Nucleus accumbens (tissue), 56 donors: Measurements from ENCODE around the gene MKRN1.
A peak's percentile ranks its signal among the peaks of the same experiment; 100 is the strongest.
"Not testable (repeated sequence)": the region's sequence is repeated elsewhere in the genome, so short reads cannot be mapped to it uniquely, and the experiment has no call there.

Source experiments
- DNase-seq, 56 donors: peaks; one replicate each; lab custom pipeline; 2025; lab: John Stamatoyannopoulos, UW

The MKRN1 gene, protein sequence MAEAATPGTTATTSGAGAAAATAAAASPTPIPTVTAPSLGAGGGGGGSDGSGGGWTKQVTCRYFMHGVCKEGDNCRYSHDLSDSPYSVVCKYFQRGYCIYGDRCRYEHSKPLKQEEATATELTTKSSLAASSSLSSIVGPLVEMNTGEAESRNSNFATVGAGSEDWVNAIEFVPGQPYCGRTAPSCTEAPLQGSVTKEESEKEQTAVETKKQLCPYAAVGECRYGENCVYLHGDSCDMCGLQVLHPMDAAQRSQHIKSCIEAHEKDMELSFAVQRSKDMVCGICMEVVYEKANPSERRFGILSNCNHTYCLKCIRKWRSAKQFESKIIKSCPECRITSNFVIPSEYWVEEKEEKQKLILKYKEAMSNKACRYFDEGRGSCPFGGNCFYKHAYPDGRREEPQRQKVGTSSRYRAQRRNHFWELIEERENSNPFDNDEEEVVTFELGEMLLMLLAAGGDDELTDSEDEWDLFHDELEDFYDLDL

GRCh38 chr7:140479062-140479738 is at the start of gene MKRN1:
Gene MKRN1 (minus strand): TSS chr7:140479505. CDS start chr7:140479344, 161 bp downstream.
- peak; percentile 38 to 97 (median 92) for DNase-seq

DNA sequence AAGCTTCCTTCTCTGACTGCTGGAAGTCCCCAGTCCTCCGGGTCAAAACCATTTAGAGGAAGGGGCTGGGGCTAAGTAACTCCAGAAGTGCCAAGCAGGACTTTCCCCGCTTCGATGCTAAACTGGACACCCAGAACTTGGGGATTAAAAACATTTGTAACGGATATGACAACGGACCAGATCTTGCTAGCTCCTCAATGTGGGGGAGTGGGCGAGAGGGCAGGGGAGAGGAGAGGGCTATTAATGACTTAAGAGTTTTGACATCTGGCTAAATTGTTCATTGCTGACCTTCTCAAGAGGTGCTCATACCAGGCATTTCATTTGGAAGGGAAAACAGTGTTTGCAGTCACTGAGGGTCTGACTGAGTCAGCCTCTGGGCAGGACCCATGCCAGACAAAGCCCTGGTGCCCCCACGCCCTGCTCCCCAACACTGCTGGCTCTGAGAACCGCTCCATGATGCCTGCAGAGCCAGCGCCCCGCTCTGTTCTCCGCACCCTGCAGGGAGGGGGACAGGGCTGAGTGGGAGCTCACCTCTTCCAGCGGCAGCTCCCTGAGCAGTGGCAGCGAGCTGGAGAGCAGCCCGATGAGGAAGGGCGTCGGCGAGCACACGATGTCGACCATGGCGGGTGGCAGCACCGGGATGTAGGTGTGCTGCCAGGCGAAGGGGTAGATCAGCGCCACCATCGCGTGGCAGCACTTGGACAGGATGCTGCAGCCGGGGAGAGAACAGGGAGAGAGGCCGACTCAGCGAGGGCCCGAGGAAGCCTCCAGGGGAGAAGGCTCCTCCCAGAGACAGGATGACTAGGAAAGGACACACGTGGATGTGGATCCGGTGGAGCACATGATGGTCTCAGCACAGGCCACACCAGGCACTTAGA is 47.7 kb upstream of the MKRN1 start:
- no peak for DNase-seq

GRCh38 chr7:140526214-140526613 is 46.9 kb upstream of the MKRN1 start:
- DNase-seq = no peak

- no peak for DNase-seq
These were observed 46.4 kb upstream of the MKRN1 start for GRCh38 chr7:140525743-140526142.

GRCh38 chr7:140521421-140521820 is 42.1 kb upstream of the MKRN1 start:
- no peak for DNase-seq

GRCh38 chr7:140519007-140519399 is 39.7 kb upstream of the MKRN1 start:
- no peak for DNase-seq

DNA sequence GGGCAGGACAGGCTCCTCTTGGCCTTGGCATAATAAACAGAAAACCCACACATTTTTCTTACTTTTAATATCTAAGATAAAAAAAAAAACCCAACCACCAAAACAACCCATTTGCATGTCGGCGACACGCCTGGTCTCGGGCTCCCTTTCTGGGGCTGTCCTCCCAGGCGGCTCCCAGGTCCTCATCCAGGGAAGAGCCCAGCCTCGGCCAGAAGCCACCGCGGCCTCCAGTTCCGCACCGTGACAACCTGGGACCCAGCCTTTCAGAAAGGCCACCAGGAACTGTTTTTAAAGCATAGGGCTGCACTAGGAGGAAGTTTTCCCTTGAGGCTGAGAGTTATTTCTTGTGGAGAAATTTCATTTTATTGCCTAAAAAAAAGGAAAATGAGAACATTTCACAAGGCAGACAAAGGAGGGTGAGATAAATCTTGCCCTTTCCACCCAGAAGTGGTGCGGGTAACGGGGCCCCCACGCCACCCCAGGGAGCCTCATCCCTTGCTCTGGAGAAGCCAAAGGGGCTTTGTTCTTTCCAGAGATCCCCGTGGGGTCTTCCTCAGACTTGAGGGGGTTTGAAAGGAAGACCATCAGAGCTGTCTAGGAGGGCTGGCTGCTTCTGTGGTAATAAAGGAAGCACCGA is 39.2 kb upstream of the MKRN1 start:
- no peak for DNase-seq

- peak in 54 of 56 donors; percentile 2 to 91 (median 66) for DNase-seq
These were observed 38.5 kb upstream of the MKRN1 start for GRCh38 chr7:140517546-140518369.

DNA sequence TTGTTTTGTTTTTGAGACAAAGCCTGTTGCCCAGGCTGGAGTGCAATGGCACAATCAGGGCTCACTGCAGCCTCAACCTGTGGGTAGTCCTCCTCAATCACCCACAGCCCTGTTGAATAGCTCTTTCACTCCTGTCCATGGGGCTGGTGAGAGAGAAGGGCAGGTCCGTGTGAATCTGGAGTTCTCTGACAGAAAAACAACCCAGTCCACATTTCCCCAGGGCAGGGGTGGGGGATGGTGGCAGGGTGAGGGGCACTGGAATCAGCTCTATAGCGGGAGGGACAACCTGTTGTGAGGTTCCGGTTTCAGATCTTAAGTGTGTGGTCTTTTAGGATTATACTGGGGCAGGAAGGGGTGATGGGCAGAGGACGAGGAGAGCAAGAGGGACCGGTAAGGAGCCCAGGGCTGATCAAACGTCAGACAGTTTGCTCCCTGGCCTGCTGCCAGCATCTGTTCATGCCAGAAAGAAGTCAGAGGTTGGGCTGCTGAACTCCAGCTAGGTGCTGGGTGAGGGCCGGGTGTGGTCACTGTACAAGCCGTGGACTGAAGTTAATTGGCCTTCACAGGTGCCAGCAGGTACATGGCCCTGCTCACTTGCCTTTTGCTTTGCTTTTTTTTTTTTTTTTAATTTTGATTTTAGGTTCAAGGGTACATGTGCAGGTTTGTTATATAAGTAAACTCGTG is 33.2 kb upstream of the MKRN1 start:
- no peak for DNase-seq

DNA sequence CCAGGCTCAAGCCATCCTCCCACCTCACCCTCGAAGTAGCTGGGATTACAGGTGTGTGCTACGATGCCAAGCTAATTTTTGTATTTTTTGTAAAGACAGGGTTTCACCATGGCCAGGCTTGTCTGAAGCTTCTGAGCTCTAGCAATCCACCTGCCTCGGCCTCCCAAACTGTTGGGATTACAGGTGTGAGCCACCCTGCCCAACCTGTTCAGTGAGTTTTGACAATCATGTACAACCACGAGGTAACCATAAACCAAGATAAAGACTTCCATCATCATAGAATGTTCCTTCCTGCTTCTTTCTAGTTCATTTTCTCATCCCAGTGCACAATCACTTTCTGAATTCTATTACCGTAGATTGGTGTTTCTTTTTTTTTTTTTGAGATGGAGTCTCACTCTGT is 30.5 kb upstream of the MKRN1 start:
- DNase-seq = no peak

DNA sequence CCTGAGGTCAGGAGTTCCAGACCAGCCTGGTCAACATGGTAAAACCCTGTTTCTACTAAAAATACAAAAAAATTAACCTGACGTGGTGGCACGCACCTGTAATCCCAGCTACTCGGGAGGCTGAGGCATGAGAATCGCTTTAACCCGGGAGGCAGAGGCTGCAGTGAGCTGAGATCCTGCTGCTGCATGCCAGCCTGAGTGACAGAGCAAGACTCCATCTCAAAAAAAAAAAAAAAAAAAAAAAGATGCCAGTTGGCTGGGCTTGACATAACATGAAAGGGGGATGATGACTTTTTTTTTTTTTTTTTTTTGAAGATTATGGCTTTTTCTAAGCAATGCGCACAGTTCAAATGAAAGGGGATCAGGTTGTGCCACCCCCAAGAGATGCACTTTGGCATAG is 28.3 kb upstream of the MKRN1 start:
- DNase-seq = not testable (repeated sequence)

DNA sequence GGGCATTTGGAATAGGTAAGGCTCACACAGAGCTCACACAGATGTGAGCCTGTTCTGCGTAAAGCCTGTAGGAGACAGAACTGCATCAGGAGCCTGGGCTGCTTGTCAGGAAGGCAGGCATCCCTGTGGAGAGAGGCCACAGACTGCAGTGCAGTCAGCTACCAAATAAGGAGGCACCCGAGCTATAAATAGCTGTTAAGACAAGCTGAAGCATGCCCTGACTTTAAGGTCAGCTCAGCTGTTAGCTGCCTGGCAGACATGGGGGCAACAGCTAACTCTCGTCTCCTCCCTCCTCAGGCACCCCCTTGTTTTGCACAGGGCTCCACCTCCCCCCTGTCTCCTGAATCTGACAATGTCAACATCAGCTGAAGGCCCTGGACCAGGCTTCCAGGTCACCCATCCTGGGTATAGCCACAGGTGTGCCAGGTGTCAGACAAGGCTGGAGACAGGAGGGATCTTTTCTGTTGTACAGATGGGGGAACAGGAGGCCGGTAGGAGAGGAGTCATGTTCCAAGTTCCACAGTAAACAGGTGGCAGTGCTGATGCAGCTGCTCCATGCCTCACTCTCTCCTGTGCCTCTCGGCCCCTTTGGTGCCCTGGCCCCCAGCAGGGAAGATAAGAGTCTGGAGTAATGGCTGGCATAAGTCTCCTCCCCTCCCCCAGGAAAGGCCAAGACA is 27.6 kb upstream of the MKRN1 start:
- no peak for DNase-seq

DNA sequence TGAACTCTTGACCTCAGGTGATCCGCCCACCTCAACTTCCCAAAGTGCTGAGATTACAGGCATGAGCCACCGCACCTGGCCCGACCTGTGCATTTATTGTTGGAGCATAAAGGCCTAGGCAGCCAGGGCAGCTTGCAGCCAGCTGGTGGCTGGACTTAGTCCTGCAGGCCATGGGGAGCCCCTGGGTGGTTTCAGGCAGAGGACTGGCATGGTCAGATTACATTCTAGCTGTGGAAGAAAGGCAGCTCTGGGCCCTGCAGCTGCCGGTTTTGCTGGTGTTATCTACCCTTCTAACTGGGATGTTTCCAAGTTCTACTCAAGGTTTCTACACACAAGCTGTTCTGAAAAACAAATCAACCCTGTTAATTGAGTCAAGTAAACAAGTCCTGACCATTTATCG is 22.7 kb upstream of the MKRN1 start:
- no peak for DNase-seq

DNA sequence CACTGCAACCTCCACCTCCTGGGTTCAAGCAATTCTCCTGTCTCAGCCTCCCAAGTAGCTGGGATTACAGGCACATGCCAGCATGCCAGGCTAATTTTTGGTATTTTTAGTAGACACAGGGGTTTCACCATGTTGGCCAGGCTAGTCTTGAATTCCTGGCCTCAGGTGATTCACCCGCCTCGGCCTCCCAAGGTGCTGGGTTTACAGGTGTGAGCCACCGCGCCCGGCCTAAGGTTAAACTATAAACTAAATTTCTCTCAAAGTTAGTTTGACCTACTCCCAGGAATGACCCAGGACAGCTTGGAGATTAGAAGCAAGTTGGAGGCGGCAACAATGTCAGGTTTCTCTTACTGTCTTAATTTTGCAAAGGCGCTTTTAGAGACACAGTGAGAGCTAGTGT is 18.5 kb upstream of the MKRN1 start:
- not testable (repeated sequence) for DNase-seq

GRCh38 chr7:140497241-140497769 is 18.0 kb upstream of the MKRN1 start:
- DNase-seq = no peak

DNA sequence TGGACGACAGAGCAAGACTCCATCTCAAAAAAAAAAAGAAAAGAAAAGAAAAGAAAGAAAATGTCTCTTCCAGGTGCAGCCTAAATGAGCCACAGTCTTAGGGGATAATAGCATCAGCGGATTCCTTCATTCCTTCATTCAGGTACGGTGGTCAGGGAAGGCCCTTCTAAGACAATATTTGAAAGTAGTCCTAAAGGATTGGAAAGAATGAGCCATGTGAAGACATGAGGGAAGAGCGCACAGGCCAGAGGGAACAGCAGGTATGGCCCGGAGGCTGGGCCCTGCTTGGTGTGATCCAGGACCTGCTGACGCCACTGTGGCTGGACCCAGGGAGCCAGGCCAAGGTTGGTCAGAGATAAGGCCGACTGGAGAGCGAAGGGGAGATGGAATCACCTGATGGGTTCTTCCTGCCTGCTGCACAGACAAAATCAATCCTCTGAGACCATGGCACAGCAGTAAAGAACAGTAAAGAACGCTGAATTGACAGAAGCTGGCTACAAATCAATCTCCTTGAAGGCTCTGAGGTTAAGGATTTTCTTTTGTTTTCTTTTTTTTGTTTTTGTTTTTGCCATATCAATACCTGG is 16.3 kb upstream of the MKRN1 start:
- DNase-seq = no peak

GRCh38 chr7:140494867-140495266 is 15.6 kb upstream of the MKRN1 start:
- no peak for DNase-seq

DNA sequence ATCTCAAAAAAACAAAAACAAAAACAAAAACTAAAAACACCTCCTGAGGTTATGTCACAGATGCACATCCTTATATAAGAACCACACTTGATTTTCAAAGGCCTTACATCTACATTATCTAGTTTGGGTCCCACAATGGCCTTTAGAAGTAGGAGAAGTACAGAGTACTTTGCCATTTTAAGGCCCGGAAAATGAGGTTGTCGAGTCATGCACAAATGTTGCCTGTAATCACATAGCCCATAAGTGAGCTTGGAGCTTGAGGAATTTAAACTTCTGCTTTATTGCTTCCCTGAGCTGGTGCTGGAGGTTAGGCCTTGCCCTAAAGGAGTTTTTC is 9.7 kb upstream of the MKRN1 start:
- no peak for DNase-seq
